PC-9 (cell line): ENCODE results near the gene NR1H4.

Source experiments
- CTCF ChIP-seq: fragments of 200-600 bp; sonication (generic); conservative IDR thresholded peaks from 2 replicates; pipeline ENCODE4 v1.6.1; 2017; ENCODE audit warnings: mixed run types, antibody characterized with exemption, mild to moderate bottlenecking, moderate library complexity
- EZH2 ChIP-seq: fragments of 200-600 bp; sonication (generic); IDR thresholded peaks from 2 replicates; pipeline ENCODE4 v1.8.0; 2017; ENCODE audit warnings: antibody characterized with exemption, low read depth

GRCh38 chr12:100497105-100497795, 23.6 kb downstream of the NR1H4 start:
- no peak for TF ChIP-seq EZH2
- TF ChIP-seq CTCF, result no peak
